GM10248 (cell line): ENCODE measurements around the gene GRHL1.

Experiments
- CTCF ChIA-PET: fragments of 300-600 bp; sonication (Branson Sonifier 250); formaldehyde crosslinking; extraction: SDS; loops from one replicate; lab custom pipeline; 2021; ENCODE audit warnings: antibody characterized with exemption; lab: Yijun Ruan, JAX
- POLR2A ChIA-PET: fragments of 350-650 bp; sonication (Branson Sonifier 250); formaldehyde crosslinking; extraction: SDS; loops from one replicate; lab custom pipeline; 2020; ENCODE audit warnings: antibody characterized with exemption; lab: Yijun Ruan, JAX
- DNase-seq: peaks from one replicate; pipeline ENCODE4 v3.0.0; 2012; ENCODE audit errors: extremely low spot score
- CTCF ChIP-seq: IDR thresholded peaks from 2 replicates; pipeline ENCODE4 v1.5.1; 2012; ENCODE audit warnings: mild to moderate bottlenecking, low read depth; ENCODE audit errors: extremely low read depth, missing control alignments, control extremely low read depth

Gene GRHL1

GRCh38 chr2:10036095-10036884 is 84.8 kb downstream of the GRHL1 start:
- ChIA-PET POLR2A (no interaction called here), CTCF (interaction anchor here (1.1 to 4.0 kb wide), 4 partner anchors 11 to 223 kb away, joined by 3 to 19 read pairs (median 6); no protein-coding TSS in a partner anchor)
- no peak for DNase-seq
- TF ChIP-seq CTCF = no peak

DNA sequence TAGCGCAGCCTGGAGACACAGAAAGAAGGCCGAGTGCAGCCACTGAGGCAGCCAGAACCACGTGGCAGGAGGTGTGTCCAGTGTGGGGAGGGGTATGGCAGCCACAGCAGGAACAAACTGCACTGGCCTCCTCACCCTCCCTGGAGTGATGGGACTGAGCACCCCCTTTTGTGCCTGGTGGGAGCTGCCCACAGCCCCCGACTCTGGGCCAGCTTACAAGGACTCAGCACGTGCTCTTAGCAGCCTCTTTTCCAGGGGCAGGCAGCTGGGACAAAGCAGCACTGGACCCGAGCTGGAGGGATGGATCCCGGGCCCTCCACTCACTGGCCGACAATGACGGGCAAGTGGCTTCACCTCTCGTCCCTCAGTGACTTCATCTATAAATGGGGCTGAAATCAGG is 86.6 kb downstream of the GRHL1 start:
- CTCF ChIA-PET = interaction anchor here (1.0 to 3.3 kb wide), 4 partner anchors 10 to 224 kb away, joined by 3 to 15 read pairs (median 3); no protein-coding TSS in a partner anchor
- POLR2A ChIA-PET = no interaction called here
- TF ChIP-seq CTCF = no peak
- no peak for DNase-seq

GRCh38 chr2:10038716-10039115 is 87.2 kb downstream of the GRHL1 start:
- DNase-seq = no peak
- CTCF ChIA-PET = interaction anchor here (1.0 to 3.3 kb wide), 2 partner anchors 9 to 225 kb away, joined by 3 to 15 read pairs; no protein-coding TSS in a partner anchor
- POLR2A ChIA-PET = no interaction called here
- no peak for TF ChIP-seq CTCF

GRCh38 chr2:10039658-10040410 is 88.3 kb downstream of the GRHL1 start:
- no peak for DNase-seq
- no peak for TF ChIP-seq CTCF
- ChIA-PET POLR2A (no interaction called here), CTCF (interaction anchor here (0.7 to 3.3 kb wide), 2 partner anchors 8 to 10 kb away, joined by 3 to 15 read pairs; no protein-coding TSS in a partner anchor)

GRCh38 chr2:10041711-10042110 is 90.2 kb downstream of the GRHL1 start:
- POLR2A ChIA-PET = interaction anchor here (1.4 kb wide), 1 partner anchor 198 kb away, joined by 3 read pairs; the partner anchor contains the start of gene TAF1B

More at GRCh38 chr2:10041711-10042110, 90.2 kb downstream of the GRHL1 start:
- CTCF ChIA-PET = interaction anchor here (1.0 to 2.1 kb wide), 3 partner anchors 57 to 242 kb away, joined by 3 to 13 read pairs (median 4); no protein-coding TSS in a partner anchor
- TF ChIP-seq CTCF = no peak
- no peak for DNase-seq
